Mesothelial cell of epicardium (in vitro differentiated cells): ENCODE measurements around the gene TADA3. TPM values are rescaled to one million over a fixed set of nuclear protein-coding genes. Genes with fewer than 3 reads are reported as not detected.

ENCODE experiments used
- DNase-seq, 2 experiments: peaks; one replicate each; pipeline ENCODE4 v3.0.0; 2021; ENCODE audit warnings: low spot score in 2 of 2; ENCODE audit not compliant: unreplicated experiment in 2 of 2
- H3K27ac Mint-ChIP-seq: 2 replicates; pipeline ENCODE4 v1.8.0; 2021; ENCODE audit warnings: mixed read lengths
- H3K27me3 Mint-ChIP-seq: 2 replicates; pipeline ENCODE4 v1.8.0; 2021; ENCODE audit warnings: low read depth, mixed read lengths
- H3K36me3 Mint-ChIP-seq: 2 replicates; pipeline ENCODE4 v1.8.0; 2021; ENCODE audit warnings: mixed read lengths
- H3K4me1 Mint-ChIP-seq: 2 replicates; pipeline ENCODE4 v1.8.0; 2021; ENCODE audit warnings: mixed read lengths
- H3K4me3 Mint-ChIP-seq: 2 replicates; pipeline ENCODE4 v1.8.0; 2021; ENCODE audit warnings: mild to moderate bottlenecking, moderate library complexity, mixed read lengths
- H3K9me3 Mint-ChIP-seq: 2 replicates; pipeline ENCODE4 v1.8.0; 2021; ENCODE audit warnings: mixed read lengths
- total RNA-seq: library from RNA; stranded (reverse); gene quantifications from 3 replicates; pipeline ENCODE4 v1.2.1, GENCODE V29; 2021
- TF ChIP-seq, protein P1 (sequence below): fragments of 200-600 bp; sonication (generic); IDR thresholded peaks from one replicate; pipeline ENCODE4 v1.5.0; 2021; ENCODE audit warnings: antibody characterized with exemption; ENCODE audit not compliant: unreplicated experiment

Gene TADA3, protein sequence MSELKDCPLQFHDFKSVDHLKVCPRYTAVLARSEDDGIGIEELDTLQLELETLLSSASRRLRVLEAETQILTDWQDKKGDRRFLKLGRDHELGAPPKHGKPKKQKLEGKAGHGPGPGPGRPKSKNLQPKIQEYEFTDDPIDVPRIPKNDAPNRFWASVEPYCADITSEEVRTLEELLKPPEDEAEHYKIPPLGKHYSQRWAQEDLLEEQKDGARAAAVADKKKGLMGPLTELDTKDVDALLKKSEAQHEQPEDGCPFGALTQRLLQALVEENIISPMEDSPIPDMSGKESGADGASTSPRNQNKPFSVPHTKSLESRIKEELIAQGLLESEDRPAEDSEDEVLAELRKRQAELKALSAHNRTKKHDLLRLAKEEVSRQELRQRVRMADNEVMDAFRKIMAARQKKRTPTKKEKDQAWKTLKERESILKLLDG
- total RNA-seq = 67.2 to 71.0 TPM (median 69.8 TPM) in 3 replicates

DNA sequence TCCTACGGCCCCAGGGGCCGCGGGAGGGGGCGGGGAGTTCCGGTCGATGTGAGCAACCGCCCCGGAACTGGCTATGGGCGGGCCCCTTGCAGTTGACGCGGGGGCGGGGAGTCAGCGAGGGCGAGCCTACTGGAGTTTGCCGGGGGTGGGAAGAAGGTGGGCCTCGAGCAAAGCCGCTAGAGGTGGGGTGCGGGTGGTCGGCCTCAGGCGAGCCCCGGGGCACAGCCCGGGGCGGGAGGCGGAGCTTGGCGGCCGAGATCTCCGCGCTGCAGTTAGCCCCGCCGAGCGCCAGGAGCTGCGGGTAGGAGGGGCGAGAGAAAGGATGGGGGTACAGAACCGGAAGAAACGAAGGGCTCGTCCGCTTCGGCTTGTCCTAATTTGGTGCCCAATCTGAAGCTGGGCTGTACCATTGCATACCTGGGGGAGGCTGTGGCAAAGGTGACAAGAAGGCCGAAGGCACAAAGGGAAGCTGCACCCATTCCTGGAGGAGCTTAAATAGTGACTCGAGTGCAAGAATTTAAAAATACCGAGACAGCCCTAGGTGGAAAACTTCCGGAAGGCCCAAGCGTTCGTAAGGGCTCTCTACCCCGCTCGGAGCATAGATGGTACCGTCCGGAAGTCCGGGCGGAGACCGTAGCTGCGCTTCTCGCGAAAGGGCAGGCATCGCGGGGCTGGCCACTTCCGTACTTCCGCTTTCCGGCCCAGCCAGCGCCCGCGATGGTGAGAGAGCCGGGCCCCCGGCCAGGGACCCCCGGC, at the start of gene TADA3, which contains the start of gene ARPC4:
Gene TADA3 (minus strand): TSS at position 69 of the 756 bp plus-strand sequence. CDS start 1,007 bp downstream, outside the sequence.
Gene ARPC4 (plus strand): TSS at position 678 of the 756 bp plus-strand sequence. CDS start 40 bp downstream, at position 718.
- H3K36me3 Mint-ChIP-seq = peaks cover 26% of the 10 kb centered on the region
- TF ChIP-seq, protein P1, sequence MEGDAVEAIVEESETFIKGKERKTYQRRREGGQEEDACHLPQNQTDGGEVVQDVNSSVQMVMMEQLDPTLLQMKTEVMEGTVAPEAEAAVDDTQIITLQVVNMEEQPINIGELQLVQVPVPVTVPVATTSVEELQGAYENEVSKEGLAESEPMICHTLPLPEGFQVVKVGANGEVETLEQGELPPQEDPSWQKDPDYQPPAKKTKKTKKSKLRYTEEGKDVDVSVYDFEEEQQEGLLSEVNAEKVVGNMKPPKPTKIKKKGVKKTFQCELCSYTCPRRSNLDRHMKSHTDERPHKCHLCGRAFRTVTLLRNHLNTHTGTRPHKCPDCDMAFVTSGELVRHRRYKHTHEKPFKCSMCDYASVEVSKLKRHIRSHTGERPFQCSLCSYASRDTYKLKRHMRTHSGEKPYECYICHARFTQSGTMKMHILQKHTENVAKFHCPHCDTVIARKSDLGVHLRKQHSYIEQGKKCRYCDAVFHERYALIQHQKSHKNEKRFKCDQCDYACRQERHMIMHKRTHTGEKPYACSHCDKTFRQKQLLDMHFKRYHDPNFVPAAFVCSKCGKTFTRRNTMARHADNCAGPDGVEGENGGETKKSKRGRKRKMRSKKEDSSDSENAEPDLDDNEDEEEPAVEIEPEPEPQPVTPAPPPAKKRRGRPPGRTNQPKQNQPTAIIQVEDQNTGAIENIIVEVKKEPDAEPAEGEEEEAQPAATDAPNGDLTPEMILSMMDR = no peak

DNA sequence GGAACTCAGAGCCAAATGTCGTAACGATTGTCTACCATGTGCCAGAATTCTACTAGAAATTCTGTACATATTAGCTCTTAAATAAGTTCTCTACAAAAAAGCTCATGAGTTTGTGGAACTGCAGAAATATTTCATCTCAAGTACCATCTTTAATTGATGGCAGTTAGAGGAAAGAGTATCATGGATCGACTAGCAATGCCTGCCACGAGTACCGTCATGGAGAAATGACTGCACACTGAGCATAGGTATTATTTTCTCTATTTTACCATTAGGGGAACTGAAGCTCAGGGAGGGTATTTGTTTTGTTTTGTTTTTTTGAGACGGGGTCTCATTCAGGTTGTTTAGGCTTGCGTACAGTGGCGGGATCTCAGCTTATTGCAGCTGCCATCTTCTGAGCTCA, 48.7 kb upstream of the TADA3 start:
- Mint-ChIP-seq H3K4me1 (peaks cover 11% of the 10 kb centered on the region), H3K9me3 (no peaks in the 10 kb centered on the region), H3K27ac (no peak overlapping the region), H3K27me3 (no peaks in the 10 kb centered on the region), H3K36me3 (peaks cover 17% of the 10 kb centered on the region), H3K4me3 (no peak overlapping the region)
- TF ChIP-seq, protein P1 = no peak
- DNase-seq = no peak

More for the DNA sequence above, at the start of gene TADA3, which contains the start of gene ARPC4:
- peak within 1 kb of the TSS; percentile 98 for H3K4me3 Mint-ChIP-seq
- no peaks in the 10 kb centered on the region for H3K27me3 Mint-ChIP-seq
- peak; percentile 84 to 88 for DNase-seq
- H3K9me3 Mint-ChIP-seq = no peaks in the 10 kb centered on the region
- H3K4me1 Mint-ChIP-seq = peaks cover 22% of the 10 kb centered on the region
- peak within 1 kb of the TSS; percentile 100 for H3K27ac Mint-ChIP-seq

- Mint-ChIP-seq H3K27ac (no peak overlapping the region), H3K36me3 (peaks cover 30% of the 10 kb centered on the region), H3K4me1 (peaks cover 8% of the 10 kb centered on the region), H3K4me3 (no peak overlapping the region), H3K9me3 (no peaks in the 10 kb centered on the region), H3K27me3 (no peaks in the 10 kb centered on the region)
- TF ChIP-seq, protein P1 = no peak
- DNase-seq = no peak
Observed at GRCh38 chr3:9838856-9839255, 46.6 kb upstream of the TADA3 start.

- Mint-ChIP-seq H3K4me3 (no peak overlapping the region), H3K36me3 (peaks cover 30% of the 10 kb centered on the region), H3K4me1 (peaks cover 1% of the 10 kb centered on the region), H3K27ac (no peak overlapping the region), H3K9me3 (no peaks in the 10 kb centered on the region), H3K27me3 (no peaks in the 10 kb centered on the region)
- TF ChIP-seq, protein P1 = no peak
- no peak for DNase-seq
Observed at GRCh38 chr3:9837701-9838582, 45.7 kb upstream of the TADA3 start.
